Measurements from ENCODE around the gene AARS2. TPM values are rescaled to one million over a fixed set of nuclear protein-coding genes. Genes with fewer than 3 reads are reported as not detected.

The AARS2 gene
- total RNA-seq, 1 experiment from 2014 or later: 21.7 TPM

DNA sequence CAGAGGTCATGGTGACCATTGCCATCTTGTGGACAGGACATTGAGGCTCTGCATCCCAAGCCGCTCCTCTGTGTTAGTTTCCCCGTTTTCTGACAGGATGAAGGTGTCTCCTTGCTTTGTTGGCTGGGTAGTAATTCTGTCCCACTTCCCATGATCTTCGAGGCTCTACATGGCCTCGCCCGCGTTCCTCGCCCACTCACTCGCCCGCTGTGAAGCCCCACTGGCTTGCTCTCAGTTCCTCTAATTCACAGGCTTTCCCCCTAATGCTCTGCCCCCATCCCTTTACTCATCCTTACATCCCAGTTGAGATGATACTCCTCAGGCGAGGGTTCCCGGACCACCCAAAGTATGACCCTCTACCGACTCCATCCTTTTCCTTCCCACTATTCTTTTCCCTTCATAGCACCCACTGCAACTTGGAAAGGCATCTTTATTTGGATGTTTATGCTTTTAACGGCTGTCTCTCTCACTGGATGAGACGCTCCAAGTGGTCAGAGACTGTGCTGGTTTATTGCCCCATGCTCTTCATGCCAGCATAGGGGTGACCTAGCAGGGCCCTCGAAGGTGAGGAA is 55.3 kb downstream of the AARS2 start:
- H3K27ac Mint-ChIP-seq: peak overlapping the region; percentile 72 to 98 (median 85)

More for the DNA sequence above, 55.3 kb downstream of the AARS2 start:
- H4K5ac ChIP-seq (ENCODE audit: insufficient read length, low read depth, low read length): no peak overlapping the region
- peak overlapping the region; percentile 3 for H3K18ac ChIP-seq (ENCODE audit: insufficient read length, low read depth, low read length)
- no peak overlapping the region for H3T11ph ChIP-seq (ENCODE audit: low read length)
- H3K4me2 ChIP-seq (ENCODE audit: insufficient read depth, insufficient read length, low read length): peak overlapping the region; percentile 77
- H2AFZ ChIP-seq (ENCODE audit: low read length): no peak overlapping the region
- Mint-ChIP-seq H3K4me3 (peak overlapping the region; percentile 79 to 88), H3K9me3 (no peaks in the 10 kb centered on the region), H3K36me3 (ENCODE audit: insufficient read depth in 1 of 3, low read depth in 3 of 3) (peaks cover 13 to 52% (median 36%) of the 10 kb centered on the region in 3 experiments), H3K27me3 (ENCODE audit: low read depth) (peaks cover 11% of the 10 kb centered on the region), H3K4me1 (peaks cover 38 to 40% of the 10 kb centered on the region in 2 experiments)
- no peaks in the 10 kb centered on the region for H4K20me1 ChIP-seq (ENCODE audit: control insufficient read depth, insufficient read depth, insufficient read length)
- H3K23ac ChIP-seq (ENCODE audit: insufficient read length, low read depth, low read length): no peak overlapping the region
- WGBS (ENCODE audit: extremely low coverage, insufficient read length, low lambda C conversion rate): no CpG with 5 or more reads among the region's 15 CpGs
- H2BK15ac ChIP-seq (ENCODE audit: low read depth, low read length): no peak overlapping the region
- no peak overlapping the region for H2BK5ac ChIP-seq (ENCODE audit: insufficient read length, low read length)
- no peaks in the 10 kb centered on the region for H3K9me3 ChIP-seq (ENCODE audit: control insufficient read depth, low read depth, low read length)
- H3K79me2 ChIP-seq (ENCODE audit: insufficient read depth, low read length): no peaks in the 10 kb centered on the region
- no peaks in the 10 kb centered on the region; the same call in 1 of the 2 replicates for H3K4me1 ChIP-seq (ENCODE audit: insufficient read depth, low read length)
- H3K56ac ChIP-seq (ENCODE audit: insufficient read length, low read depth, low read length): no peak overlapping the region
- H4K91ac ChIP-seq (ENCODE audit: insufficient read length, low read depth, low read length): no peak overlapping the region
- no peaks in the 10 kb centered on the region for H3K27me3 ChIP-seq (ENCODE audit: insufficient read depth, low read length)
- no peak overlapping the region for H4K8ac ChIP-seq (replicated peaks; ENCODE audit: insufficient read length, low read depth, low read length)
- TF ChIP-seq, protein P1, sequence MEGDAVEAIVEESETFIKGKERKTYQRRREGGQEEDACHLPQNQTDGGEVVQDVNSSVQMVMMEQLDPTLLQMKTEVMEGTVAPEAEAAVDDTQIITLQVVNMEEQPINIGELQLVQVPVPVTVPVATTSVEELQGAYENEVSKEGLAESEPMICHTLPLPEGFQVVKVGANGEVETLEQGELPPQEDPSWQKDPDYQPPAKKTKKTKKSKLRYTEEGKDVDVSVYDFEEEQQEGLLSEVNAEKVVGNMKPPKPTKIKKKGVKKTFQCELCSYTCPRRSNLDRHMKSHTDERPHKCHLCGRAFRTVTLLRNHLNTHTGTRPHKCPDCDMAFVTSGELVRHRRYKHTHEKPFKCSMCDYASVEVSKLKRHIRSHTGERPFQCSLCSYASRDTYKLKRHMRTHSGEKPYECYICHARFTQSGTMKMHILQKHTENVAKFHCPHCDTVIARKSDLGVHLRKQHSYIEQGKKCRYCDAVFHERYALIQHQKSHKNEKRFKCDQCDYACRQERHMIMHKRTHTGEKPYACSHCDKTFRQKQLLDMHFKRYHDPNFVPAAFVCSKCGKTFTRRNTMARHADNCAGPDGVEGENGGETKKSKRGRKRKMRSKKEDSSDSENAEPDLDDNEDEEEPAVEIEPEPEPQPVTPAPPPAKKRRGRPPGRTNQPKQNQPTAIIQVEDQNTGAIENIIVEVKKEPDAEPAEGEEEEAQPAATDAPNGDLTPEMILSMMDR (conservative IDR thresholded peaks at IDR 0.05): peak; percentile 19; the same call in 2 of the 3 replicates
- no peaks in the 10 kb centered on the region for H3K79me1 ChIP-seq (ENCODE audit: insufficient read depth, low read depth, low read length, poor library complexity, severe bottlenecking)
- H2BK120ac ChIP-seq (ENCODE audit: low read depth, low read length, poor library complexity, severe bottlenecking): no peak overlapping the region
- DNase-seq: no peak
- H2BK20ac ChIP-seq (ENCODE audit: low read depth, low read length, poor library complexity, severe bottlenecking): no peak overlapping the region
- H3K27ac ChIP-seq (ENCODE audit: insufficient read length, low read depth, low read length): no peak overlapping the region
- H3K14ac ChIP-seq (ENCODE audit: insufficient read depth, low read length): peak overlapping the region; percentile 51; the same call in 1 of the 2 replicates
- no peak overlapping the region for H3K4ac ChIP-seq (ENCODE audit: low read depth, low read length)
- H2BK12ac ChIP-seq (ENCODE audit: insufficient read length, low read depth, low read length): no peak overlapping the region
- peaks cover 6% of the 10 kb centered on the region for H3K23me2 ChIP-seq (ENCODE audit: insufficient read length, low read depth, low read length, poor library complexity, severe bottlenecking)
- no peak overlapping the region for H2AK5ac ChIP-seq (ENCODE audit: insufficient read length, low read length)
- peak overlapping the region; percentile 41 for H3K9ac ChIP-seq (ENCODE audit: extremely low read depth, insufficient read length, low read length)

Data from H9 (cell line).